T-helper 9 cell (primary cell): ENCODE results near the gene ARHGAP9.
"Not testable (repeated sequence)": the region's sequence is repeated elsewhere in the genome, so short reads cannot be mapped to it uniquely, and the experiment has no call there.

ENCODE experiments used
- DNase-seq: peaks from one replicate; pipeline ENCODE4 v3.0.0-alpha.2; 2020

ARHGAP9 gene

DNA sequence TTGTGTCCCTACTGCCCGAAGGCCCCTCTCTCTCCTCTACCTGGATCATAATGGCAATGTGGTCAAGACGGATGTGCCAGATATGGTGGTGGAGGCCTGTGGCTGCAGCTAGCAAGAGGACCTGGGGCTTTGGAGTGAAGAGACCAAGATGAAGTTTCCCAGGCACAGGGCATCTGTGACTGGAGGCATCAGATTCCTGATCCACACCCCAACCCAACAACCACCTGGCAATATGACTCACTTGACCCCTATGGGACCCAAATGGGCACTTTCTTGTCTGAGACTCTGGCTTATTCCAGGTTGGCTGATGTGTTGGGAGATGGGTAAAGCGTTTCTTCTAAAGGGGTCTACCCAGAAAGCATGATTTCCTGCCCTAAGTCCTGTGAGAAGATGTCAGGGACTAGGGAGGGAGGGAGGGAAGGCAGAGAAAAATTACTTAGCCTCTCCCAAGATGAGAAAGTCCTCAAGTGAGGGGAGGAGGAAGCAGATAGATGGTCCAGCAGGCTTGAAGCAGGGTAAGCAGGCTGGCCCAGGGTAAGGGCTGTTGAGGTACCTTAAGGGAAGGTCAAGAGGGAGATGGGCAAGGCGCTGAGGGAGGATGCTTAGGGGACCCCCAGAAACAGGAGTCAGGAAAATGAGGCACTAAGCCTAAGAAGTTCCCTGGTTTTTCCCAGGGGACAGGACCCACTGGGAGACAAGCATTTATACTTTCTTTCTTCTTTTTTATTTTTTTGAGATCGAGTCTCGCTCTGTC, 22.8 kb downstream of the ARHGAP9 start:
- no peak for DNase-seq

DNA sequence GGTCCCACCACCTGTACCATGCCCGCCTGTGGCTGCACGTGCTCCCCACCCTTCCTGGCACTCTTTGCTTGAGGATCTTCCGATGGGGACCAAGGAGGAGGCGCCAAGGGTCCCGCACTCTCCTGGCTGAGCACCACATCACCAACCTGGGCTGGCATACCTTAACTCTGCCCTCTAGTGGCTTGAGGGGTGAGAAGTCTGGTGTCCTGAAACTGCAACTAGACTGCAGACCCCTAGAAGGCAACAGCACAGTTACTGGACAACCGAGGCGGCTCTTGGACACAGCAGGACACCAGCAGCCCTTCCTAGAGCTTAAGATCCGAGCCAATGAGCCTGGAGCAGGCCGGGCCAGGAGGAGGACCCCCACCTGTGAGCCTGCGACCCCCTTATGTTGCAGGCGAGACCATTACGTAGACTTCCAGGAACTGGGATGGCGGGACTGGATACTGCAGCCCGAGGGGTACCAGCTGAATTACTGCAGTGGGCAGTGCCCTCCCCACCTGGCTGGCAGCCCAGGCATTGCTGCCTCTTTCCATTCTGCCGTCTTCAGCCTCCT, 23.4 kb downstream of the ARHGAP9 start:
- DNase-seq: no peak

DNA sequence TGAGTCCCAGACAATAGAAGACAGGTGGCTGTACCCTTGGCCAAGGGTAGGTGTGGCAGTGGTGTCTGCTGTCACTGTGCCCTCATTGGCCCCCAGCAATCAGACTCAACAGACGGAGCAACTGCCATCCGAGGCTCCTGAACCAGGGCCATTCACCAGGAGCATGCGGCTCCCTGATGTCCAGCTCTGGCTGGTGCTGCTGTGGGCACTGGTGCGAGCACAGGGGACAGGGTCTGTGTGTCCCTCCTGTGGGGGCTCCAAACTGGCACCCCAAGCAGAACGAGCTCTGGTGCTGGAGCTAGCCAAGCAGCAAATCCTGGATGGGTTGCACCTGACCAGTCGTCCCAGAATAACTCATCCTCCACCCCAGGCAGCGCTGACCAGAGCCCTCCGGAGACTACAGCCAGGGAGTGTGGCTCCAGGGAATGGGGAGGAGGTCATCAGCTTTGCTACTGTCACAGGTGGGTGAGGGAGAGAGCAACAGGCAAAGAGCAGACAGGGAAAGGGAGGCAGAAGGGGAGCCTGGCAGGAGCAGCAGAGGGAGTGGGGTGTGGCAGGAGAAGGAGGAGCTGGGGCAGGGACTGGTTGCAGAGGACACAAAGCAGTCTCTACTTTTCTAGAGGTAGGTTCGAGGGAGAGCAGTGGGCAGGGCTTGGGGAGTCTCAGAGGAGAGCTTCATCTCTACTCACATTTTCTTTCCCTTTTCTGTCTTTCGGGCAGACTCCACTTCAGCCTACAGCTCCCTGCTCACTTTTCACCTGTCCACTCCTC, 24.1 kb downstream of the ARHGAP9 start:
- DNase-seq: no peak

DNA sequence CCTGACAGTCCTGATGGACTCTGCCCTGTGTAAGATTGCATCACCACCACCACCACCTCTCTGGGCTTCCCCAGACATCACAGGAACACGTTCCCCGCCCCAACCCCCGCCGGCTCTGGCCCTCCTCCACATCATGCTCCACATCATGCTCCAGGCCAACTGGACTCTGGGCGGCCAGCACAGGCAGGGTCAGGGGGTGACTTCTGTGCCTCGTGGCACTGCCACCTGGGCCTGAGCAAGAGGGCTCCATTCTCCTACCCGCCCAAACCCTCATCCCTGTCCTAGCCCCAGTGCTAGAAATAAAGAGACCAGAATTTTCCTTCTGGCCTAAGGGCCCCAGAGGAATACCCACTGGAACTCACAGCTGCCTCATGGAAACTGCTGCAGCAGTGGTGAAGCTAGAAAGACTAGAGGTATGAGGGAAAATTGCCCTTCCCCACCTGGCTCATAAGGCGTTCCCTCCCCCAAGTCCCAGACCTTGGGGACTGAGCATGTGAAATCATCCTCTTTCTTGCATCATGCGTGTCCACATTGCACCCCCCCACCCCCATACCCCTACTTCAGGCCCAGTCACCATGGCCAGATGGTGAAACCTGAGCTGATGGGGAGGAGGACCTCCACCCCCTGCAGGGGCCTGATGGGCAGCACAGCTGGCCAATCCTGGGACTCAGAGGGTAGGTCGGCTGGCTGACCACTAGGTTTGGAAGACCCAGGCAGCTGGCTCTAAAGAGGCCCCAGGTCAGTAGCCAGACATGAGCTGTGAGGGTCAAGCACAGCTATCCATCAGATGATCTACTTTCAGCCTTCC, 24.9 kb downstream of the ARHGAP9 start, which contains the start of gene INHBE:
Gene INHBE (plus strand): TSS at position 742 of the 808 bp plus-strand sequence. CDS start 230 bp downstream, outside the sequence.
- no peak for DNase-seq

DNA sequence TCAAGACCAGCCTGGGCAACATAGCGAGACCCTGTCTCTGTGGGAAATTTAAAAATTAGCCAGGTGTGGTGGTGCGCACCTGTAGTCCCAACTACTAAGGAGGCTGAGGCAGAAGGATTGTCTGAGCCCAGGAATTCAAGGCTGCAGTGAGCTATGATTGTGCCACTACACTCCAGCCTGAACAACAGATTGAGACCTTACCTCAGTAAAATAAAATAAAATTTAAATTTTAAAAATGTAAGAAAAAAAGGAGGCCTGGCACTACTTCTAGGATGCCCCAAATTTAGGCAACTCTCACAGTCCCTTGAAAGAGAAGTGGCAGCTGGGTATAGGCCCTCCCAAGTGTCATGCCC, 25.5 kb downstream of the ARHGAP9 start:
- DNase-seq: no peak

DNA sequence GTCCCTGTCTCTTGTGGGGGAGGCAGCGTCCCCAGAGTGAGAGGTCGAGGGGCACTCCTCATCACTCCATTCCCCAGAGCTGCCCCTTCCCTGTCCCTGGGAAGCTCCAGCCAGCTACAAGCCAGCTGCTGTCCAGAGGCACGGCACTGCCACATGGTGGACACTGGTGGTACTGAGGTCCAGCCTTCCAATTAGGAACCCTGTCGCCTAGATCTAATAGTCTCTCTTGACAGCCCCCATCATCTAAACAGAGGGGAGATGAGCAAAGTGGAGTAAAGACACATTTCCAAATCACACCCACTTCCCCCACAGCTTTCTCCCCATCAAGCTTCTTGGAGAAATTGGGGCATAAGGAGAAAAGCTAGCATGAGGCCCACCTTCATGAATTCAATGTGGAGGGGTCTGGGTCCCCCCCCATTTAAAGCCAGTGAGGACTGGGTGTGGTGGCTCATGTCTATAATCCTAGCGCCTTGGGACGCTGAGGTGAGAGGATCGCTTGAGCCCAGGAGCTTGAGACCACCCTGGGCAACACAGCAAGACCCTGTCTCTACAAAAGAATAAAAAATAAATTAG, 26.6 kb downstream of the ARHGAP9 start:
- DNase-seq: no peak

DNA sequence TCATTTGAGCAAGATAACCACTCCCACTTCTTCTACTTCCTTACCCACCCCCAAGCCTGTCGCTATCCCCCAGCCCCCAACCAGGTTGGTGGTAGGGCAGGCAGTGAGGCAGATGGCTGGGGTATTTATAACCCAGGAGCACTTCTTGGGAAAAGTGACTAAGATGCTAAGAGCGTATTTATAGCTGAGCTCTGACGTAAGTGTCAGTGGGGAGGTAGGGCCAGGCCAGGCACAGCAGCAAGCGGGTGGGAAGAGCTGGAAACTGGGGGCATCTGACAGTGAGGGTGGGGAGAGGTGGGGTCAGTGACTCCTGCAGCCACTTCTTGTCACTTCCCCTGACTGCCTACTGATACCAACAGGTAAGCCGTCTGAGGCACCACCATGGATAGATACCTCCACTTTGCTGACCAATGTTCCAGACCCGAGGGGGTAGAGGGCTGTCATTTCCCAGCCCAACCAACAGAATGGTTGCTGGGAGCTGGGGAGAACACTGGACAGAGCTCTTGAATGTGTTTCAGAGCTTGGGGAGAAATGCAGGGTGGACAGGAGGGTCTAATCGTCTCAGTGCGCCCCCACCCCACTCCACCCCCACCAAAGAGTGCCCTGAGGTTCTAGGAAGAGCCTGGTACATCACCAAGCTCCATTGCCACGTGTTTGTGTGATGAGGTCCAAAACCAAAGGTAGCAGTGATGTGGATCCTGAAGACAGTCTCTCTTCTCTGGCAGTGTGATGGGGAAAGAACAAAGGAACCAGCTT, 27.3 kb downstream of the ARHGAP9 start:
- DNase-seq: no peak

DNA sequence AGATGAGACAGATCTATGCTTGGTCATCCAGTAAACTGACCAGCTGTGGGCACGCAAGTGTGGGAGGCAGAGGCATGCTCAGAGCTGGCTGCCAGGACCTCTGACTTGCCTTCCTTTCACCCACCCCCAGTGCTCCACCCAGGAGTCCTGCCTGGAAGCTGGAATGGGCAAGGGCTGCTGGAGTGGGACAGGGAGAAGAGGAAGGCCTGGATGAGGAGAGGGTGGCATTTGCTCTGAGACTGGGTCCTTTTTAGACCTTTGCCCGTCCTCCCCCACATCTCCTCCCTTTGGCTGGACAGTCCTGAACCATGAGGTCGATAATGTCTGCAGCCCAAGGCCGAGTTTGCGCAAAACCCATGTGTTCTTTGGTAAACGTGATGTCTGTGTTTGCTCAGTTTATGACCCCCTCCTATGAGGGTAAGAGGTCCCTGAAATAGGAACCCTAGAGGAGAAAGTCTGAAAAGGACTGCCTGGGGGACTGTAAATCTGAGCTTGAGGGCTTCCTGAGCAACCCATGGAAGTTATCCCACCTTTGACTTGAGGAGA, 28.4 kb downstream of the ARHGAP9 start:
- no peak for DNase-seq

DNA sequence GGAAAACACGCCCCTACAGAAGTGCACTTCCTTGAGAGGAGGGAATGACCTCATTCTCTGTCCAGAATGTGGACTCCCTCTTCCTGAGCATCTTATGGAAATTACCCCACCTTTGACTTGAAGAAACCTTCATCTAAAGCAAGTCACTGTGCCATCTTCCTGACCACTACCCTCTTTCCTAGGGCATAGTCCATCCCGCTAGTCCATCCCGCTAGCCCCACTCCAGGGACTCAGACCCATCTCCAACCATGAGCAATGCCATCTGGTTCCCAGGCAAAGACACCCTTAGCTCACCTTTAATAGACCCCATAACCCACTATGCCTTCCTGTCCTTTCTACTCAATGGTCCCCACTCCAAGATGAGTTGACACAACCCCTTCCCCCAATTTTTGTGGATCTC, 29.6 kb downstream of the ARHGAP9 start:
- no peak for DNase-seq

DNA sequence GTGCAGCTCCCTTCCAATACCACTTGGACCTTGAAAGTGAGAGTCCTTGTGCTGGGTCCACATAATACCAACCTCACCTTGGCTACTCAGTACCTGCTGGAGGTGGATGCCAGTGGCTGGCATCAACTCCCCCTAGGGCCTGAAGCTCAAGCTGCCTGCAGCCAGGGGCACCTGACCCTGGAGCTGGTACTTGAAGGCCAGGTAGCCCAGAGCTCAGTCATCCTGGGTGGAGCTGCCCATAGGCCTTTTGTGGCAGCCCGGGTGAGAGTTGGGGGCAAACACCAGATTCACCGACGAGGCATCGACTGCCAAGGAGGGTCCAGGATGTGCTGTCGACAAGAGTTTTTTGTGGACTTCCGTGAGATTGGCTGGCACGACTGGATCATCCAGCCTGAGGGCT, 30.3 kb downstream of the ARHGAP9 start:
- no peak for DNase-seq

DNA sequence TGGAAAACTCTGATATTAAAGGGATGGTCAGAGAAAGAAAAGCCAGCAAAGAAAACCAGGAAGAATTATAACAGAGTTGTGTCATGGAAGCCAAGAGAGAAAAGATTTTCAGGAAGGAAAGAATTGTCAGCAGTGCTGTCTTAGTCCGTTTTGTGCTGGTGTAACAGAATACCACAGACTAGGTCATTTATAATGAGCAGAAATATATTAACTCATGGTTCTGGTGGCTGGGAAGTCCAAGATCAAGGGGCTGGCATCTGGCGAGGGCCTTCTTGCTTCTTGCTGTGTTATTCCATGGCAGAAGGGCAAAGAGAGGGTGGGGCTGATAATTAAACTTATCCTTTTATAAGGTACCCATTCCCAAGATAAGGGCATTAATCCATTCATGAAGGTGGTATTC, 31.0 kb downstream of the ARHGAP9 start:
- DNase-seq: no peak

DNA sequence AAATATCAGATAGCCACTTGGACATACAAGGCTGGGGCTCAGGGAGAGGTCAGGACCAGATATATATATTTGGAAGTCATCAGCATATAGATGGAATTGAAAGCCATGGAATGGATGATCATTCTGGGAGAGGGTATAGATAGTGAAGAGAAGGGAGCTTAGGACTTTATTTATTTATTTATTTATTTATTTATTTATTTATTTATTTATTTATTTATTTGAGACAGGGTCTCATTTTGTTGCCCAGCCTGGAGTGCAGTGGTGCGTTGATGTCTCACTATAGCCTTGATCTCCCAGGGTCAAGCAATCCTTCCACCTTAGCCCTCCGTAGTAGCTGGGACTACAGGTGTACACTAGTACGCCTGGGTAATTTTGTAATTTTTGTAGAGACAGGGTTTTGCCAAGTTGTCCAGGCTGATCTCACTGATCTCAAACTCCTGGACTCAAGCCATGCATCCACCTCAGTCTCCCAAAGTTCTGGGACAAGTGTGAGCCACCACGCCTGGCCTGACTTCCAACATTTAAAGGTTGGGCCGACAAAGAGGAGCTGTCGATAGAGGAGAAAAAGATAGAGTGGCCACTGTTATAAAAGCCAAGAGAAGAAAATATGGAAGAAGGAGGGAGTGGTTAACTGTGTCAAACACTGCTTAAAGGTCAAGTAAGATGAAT, 33.2 kb downstream of the ARHGAP9 start:
- DNase-seq: no peak

DNA sequence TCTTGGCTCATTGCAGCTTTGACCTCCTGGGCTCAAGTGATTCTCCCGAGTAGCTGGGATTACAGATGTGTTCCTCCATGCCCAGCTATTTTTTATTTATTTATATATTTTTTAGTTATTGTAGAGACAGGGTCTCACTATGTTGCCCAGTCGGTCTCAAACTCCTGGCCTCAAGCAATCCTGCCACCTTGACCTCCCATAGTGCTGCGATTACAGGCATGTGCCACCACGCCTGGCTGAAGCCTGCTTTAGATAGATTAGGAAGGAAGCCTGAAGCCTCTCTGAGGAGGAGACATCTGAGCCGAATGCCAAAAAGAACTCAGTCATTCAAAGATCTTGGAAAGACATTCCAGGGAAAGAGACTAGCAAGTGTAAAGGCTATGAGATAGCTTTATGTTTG, 34.9 kb downstream of the ARHGAP9 start:
- DNase-seq: no peak

DNA sequence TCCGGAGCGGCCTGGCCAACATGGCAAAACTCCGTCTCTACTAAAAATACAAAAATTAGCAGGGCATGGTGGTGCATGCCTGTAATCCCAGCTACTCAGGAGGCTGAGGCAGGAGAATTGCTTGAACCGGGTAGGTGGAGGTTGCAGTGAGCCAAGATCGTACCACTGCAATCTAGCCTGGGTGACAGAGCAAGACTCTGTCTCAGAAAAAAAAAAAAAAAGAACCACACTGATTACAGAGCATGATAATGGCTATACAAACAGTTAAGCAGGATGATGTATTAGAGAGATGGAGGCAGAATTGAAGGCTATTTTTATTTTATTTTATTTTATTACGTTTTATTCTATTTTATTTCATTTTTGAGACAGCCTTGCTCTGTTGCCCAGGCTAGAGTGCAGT, 35.3 kb downstream of the ARHGAP9 start:
- DNase-seq: not testable (repeated sequence)

DNA sequence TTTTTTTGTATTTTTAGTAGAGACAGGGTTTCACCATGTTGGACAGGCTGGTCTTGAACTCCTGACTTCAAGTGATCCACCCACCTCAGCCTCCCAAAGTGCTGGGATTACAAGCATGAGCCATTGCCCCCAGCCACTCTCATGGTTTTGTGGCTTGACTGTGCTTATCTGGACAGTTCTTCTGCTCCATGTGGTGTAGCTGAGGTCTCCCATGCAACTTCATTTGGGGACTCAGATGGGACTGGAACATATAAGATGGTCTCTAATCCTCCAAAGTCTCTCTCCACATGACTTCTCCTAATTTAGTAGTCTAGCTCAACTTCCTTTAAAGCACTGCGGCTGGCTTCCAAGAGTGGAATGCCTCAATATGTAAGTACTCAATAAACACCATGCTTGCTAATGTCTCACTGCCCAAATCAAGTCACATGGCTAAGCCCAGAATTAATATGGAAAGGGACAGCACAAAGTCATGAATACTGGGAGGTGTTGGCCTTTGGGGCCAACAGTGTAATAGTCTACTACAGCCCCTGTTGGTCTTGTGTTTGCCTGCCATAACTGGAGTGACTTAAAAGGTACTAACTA, 37.7 kb downstream of the ARHGAP9 start:
- DNase-seq: no peak

DNA sequence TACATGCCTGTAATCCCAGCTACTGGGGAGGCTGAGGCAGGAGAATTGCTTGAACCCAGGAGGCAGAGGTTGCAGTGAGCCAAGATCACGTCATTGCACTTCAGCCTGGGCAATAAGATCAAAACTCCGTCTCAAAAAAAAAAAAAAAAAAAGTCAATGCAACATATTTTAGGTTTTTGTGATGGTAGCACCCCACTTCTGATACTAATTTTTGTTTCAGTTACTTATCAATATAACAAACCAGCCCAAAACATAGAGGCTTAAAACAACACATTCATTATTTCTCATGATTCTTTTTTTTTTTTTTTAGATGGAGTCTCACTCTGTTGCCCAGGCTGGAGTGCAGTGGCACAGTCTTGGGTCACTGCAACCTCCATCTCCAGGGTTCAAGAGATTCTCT, 38.3 kb downstream of the ARHGAP9 start:
- DNase-seq: not testable (repeated sequence)

DNA sequence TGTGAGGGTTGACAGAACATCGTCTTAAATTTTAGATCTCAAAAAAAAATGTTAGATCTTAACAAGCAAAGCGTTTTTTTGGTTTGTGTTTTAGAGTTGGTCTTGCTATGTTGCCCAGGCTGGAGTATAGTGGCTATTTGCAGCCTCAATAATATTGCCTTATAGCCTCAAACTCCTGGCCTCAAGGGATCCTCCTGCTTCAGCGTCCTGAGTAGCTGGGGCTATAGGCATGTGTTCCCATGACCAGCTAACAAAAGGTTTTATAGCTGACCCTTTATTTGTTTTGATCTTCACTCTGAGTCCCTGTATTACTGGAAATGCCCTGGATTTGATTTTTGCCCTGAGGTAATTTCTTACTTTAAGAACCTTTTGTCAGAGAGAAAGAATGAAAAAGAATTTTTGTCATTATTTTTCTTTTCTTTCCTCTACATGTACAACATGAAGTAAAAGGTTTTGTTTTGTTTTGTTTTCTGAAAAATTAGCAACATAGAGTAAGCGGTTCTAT, 39.9 kb downstream of the ARHGAP9 start:
- no peak for DNase-seq

DNA sequence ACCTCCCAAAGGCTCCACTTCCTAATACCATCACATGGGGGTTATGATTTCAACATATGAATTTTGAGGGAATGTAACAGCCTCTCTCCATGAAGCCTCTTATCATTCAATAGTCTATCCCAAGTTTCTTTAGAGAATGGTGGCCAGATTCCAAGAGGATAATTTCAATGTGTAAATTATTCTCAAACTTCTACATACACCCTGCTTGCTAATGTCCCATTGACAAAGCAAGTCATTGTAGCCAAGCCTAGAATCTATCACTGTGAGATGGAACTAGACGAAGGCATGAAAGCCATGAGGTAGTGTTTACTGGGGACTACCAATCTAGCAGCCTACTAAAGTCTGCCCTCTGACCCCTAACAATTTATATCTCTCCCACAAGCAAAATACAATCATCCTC, 41.3 kb downstream of the ARHGAP9 start:
- DNase-seq: no peak

DNA sequence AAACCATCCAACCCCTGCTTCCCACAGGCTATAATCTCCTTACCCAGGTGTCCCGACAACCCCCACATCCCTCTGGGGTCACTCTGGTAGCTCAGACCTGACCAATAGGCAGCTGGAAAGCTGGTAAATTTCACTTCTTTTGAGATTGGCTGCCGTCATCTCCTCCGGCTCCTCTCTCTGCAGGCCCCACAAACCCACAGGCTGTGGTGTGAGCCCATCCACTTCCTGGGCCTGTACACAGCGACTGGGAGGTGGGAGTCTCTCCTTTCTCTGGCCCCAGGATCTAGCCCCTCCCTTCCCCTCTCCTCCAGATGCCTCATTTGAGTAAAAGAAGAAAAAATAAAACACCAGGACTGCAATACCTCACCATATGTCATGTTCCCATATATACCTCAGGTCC, 44.4 kb downstream of the ARHGAP9 start:
- no peak for DNase-seq

DNA sequence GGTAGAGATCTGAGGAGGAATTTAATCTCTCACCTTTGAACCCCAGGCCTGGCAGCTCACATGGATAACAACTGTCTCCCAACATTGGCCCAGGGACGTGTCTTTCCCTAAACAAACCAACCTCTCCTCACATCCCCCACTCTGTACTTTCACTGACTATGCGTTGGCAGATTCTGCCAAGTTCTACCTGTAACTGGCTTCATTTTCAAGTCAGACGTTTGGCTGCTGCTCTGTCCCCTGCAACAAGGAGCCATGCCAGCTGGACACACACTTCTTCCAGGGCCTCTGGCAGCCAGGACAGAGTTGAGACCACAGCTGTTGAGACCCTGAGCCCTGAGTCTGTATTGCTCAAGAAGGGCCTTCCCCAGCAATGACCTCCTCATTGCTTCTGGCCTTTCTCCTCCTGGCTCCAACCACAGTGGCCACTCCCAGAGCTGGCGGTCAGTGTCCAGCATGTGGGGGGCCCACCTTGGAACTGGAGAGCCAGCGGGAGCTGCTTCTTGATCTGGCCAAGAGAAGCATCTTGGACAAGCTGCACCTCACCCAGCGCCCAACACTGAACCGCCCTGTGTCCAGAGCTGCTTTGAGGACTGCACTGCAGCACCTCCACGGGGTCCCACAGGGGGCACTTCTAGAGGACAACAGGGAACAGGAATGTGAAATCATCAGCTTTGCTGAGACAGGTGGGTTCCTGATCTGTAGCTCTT, 45.0 kb downstream of the ARHGAP9 start, which contains the start of gene INHBC:
Gene INHBC (plus strand): TSS at position 268 of the 707 bp plus-strand sequence. CDS start 103 bp downstream, at position 371.
- DNase-seq: no peak
